Stimulated activated CD8-positive, alpha-beta memory T cell treated with anti-CD3 and anti-CD28 coated beads, Interleukin-4, amount 100 ng/mL, for 24 hours (primary cell): Measurements from ENCODE around the gene EFCC1.

Experiments used
- DNase-seq: peaks from one replicate; pipeline ENCODE4 v3.0.0-alpha.2; 2020; ENCODE audit warnings: low read depth

Gene EFCC1, protein sequence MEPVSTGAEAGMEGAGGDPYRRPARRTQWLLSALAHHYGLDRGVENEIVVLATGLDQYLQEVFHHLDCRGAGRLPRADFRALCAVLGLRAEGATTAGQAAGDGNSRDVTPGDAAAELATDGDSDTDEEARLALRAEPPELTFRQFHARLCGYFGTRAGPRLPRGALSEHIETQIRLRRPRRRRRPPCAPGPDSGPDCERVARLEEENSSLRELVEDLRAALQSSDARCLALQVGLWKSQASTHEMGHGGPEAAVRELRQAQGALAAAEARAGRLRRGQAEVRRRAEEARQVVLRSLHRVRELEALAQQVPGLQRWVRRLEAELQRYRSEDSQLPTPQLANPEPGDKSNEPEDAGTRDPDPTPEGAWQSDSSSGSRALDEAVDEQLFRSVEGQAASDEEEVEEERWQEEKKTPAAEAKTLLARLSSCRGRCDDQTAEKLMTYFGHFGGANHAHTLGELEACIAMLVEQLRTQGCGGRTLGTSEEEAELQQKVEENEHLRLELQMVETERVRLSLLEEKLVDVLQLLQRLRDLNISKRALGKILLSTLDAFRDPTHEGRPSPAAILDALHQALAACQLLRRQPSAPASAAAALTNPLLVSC

DNA sequence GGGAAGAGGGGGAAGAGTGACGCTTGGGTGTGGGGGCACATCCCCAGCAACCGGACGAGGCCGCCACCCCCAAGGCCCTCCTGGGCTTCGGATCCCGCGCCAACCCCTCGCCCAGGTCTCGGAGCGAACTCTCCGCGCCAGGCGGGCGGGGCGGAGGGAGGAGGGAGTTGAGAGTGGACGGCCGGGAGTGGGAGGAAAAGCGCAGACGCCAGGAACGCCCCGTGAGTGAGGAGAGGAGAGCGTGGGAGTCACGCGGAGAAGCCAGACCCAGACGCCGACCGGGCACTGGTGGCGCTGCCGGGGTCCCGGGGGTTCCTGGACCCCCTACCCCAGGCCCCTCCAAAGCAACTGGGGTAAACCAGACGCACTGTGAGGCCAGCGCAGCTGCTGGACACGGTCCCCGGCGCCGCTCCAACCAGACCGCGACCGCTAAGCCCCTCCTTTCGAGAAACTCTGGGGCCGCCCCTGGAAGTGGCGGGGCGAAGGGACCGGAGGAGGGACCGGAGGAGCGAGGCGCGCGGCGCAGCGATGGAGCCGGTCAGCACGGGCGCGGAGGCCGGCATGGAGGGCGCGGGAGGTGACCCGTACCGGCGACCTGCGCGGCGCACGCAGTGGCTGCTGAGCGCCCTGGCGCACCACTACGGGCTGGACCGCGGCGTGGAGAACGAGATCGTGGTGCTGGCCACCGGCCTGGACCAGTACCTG, at the start of gene EFCC1:
Gene EFCC1 (plus strand): TSS at position 204 of the 705 bp plus-strand sequence. CDS start 325 bp downstream, at position 529.
- no peak for DNase-seq

GRCh38 chr3:128956440-128956839, 44.7 kb upstream of the EFCC1 start:
- no peak for DNase-seq

DNA sequence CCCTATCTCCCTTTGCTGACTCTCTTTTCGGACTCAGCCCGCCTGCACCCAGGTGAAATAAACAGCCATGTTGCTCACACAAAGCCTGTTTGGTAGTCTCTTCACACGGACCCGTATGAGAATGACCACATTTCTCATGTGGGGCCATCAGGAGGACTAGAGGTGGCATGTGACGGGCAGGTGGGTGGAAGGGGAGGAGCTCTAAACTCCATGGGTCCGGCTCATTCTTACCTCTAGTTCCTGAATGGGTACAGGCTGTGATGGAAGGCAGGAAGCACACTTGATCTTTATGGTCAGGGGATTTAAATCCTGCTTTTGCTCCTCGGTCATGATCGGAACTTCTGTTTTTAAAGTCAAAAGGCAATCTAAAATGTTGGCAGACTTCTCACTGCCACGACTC, 35.8 kb upstream of the EFCC1 start:
- DNase-seq, result no peak

DNA sequence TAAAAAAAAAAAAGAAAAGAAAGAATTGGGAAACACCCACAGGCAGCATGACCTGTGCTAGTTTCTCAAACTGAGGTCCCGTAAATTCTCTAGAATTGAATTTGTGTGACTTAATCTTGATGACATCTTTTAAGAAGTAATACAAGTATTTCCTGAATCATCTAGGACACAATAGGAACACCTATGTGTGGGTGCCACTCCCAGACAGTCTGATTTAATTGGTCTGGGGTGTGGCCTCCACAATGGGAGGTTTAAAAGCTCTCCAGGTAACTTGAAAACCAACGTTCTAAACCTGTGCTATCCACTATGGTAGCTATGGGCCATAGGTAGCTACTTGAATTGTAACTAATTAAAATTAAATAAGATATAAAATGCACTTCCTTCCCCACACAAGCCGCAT, 35.3 kb upstream of the EFCC1 start:
- DNase-seq, result no peak

GRCh38 chr3:128967748-128968355, 33.3 kb upstream of the EFCC1 start:
- no peak for DNase-seq

GRCh38 chr3:128969993-128970739, 30.9 kb upstream of the EFCC1 start:
- DNase-seq, result peak; percentile 41

DNA sequence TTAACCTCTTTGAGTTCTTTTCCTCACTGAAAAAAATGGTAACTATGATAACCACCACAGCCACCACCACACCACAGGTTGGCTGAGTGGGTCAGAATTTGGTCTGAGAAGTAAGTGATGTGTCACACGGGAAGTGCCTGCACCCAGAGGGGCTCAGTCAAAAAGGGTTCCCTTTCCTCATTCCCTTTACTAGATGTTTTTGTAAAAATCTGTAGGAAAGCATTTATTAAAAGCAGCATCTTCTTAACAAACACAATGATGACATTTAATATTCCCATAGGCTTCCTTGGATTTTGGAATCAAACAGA, 30.4 kb upstream of the EFCC1 start:
- no peak for DNase-seq

- DNase-seq, result no peak
Measured at GRCh38 chr3:128971421-128972100, 29.5 kb upstream of the EFCC1 start.

GRCh38 chr3:128973988-128974564, 27.0 kb upstream of the EFCC1 start:
- no peak for DNase-seq

DNA sequence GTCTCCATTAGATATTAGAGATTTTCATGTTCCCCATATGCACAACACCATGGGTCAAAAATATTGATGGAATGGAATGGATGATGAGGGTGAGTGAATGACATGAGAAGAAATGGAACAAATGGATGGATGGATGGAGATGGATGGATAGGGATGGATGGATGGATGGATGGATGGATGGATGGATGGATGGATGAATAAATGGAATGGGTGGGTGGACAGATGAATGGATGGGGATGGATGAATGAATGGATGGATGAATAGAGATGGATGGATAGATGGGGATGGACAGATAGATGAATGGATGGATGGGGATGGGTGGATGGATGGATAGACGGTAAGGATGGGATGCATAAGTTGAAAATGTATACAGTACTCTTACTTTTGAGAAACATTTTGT, 25.8 kb upstream of the EFCC1 start:
- DNase-seq, result no peak

DNA sequence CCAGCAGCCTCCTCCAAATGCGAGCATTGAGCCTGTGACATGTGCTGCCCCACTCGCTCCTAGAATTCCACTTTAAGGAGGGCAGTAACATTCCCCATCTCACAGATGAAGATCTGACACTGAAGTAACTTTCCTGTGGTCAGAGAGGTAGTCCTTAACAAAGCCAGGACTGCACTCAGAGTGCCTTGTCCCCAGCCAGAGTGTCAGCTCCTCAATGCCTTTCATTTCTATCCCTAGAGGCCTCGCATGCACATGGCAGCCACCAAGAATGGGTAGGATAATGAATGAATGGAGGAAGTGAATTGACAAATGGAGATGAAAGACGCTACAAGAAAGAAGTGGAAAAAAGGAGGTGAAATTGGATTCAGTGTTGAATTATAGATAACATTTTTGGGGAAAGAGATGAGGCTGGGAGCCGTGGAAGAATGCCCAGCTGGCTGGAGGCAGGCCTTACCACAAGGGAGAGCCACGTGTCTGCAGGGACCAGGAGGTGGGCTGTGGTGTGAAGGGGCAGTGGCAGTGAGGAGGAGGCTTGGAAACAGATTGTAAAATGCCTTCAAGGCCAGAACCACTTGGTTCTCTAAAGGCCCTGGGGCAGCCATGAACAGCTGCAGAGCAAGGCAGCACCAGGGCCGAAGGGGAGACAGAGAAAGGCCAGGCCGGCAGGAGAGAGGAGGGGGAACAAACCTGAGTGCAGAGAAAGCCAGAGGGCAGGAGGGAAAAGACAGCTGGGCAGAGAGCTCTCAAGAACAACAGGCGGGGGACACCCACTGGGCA, 17.6 kb upstream of the EFCC1 start:
- no peak for DNase-seq

- DNase-seq, result no peak
Measured at GRCh38 chr3:128984596-128984995, 16.5 kb upstream of the EFCC1 start.

- DNase-seq, result no peak
Measured at GRCh38 chr3:128987302-128988100, 13.6 kb upstream of the EFCC1 start.

- DNase-seq, result no peak
Measured at GRCh38 chr3:128988286-128988685, 12.8 kb upstream of the EFCC1 start.

DNA sequence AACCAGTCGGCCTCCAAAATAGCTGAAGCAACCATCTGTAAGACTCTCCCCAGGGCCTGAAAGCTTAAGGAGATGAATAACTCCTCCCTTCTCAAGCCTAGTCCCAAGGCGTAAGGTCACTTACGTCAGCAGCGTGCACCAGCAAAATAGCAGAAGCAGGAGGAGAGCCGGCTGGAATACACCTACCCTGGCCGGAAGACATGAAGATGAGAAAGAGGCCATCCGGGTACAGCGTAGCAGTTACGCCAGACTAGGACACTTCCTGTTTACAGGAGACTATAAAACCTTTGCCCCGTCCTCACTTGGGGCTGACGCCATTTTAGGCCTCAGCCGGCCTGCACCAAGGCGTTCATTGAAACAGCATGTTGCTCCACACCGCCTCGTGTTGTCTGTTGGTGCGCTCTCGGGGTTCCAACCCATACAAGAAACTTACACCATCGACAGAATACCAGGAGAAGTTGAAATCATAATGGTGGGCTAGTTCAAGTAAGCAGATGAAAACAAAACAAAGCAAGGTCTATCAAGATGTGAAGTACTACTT, 9.7 kb upstream of the EFCC1 start:
- no peak for DNase-seq

- no peak for DNase-seq
Measured at GRCh38 chr3:128992926-128993460, 8.1 kb upstream of the EFCC1 start.

GRCh38 chr3:128993461-128994172, 7.5 kb upstream of the EFCC1 start, which contains the start of gene CFAP92:
CFAP92 (minus strand) TSS chr3:128994076; CDS start chr3:128993304, 772 bp downstream.
- DNase-seq, result peak; percentile 84

DNA sequence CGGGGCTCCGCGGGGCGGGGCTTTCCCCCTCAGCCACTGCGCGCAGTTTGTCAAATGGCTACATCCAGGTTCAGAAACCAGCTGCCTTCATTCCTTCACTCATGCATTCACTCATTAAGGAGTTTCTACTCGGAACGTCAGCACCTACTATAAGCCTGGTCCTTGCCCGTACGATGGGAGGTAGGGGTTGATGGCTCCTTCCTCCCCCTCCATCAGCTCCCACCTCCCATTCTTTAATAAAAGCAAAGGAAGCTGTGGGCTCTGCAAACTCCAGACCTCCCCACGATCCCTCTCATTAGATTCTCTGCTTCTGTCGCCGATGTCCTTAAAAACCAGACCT, 7.0 kb upstream of the EFCC1 start:
- DNase-seq, result no peak
